ENCODE data around the gene LMX1A. TPM values are rescaled to one million over a fixed set of nuclear protein-coding genes. Genes with fewer than 3 reads are reported as not detected.

LMX1A gene
- total RNA-seq, 1 donor from 2014 or later, result 8.7 TPM

- TF ChIP-seq CTCF (IDR thresholded peaks at IDR 0.05) (no peak), EZH2phosphoT487 (IDR thresholded peaks at IDR 0.05) (no peak), EZH2 (IDR thresholded peaks at IDR 0.05) (no peak)
- H4K20me1 ChIP-seq (ENCODE audit: low read depth), result peaks cover 4% of the 10 kb centered on the region
- H3K4me1 Mint-ChIP-seq, result peaks cover 14% of the 10 kb centered on the region
- H3K4me1 ChIP-seq, result peaks cover 5% of the 10 kb centered on the region
- no peak overlapping the region for H3K27ac Mint-ChIP-seq
- H3K27me3 ChIP-seq, result peaks cover 45% of the 10 kb centered on the region
- H3K27ac ChIP-seq, result no peak overlapping the region
- no peak overlapping the region for H3K4me3 ChIP-seq
- peaks cover 8% of the 10 kb centered on the region for H3K27me3 Mint-ChIP-seq (ENCODE audit: insufficient read depth, low read depth)
- H3K9ac ChIP-seq, result no peak overlapping the region
- H3K4me2 ChIP-seq, result no peak overlapping the region
- no peak for DNase-seq (ENCODE audit: low spot score)
- H3K36me3 Mint-ChIP-seq, result peaks cover 6% of the 10 kb centered on the region
- peaks cover 7% of the 10 kb centered on the region for H3F3A ChIP-seq (ENCODE audit: low read depth)
- no peak overlapping the region for H3K4me3 Mint-ChIP-seq
- peaks cover 3% of the 10 kb centered on the region for H3K9me3 Mint-ChIP-seq
- no peak overlapping the region for H2AFZ ChIP-seq (replicated peaks)
- no peaks in the 10 kb centered on the region for H3K36me3 ChIP-seq
- H3K9me3 ChIP-seq (ENCODE audit: low read depth), result no peaks in the 10 kb centered on the region
- H3K79me2 ChIP-seq (ENCODE audit: low read depth), result no peaks in the 10 kb centered on the region
These were observed 115.2 kb downstream of the LMX1A start for GRCh38 chr1:165241321-165241720.

- Mint-ChIP-seq H3K27ac (no peak overlapping the region), H3K4me3 (no peak overlapping the region), H3K27me3 (ENCODE audit: insufficient read depth, low read depth) (peaks cover 12% of the 10 kb centered on the region), H3K36me3 (peaks cover 6% of the 10 kb centered on the region), H3K4me1 (peaks cover 20% of the 10 kb centered on the region), H3K9me3 (peaks cover 3% of the 10 kb centered on the region)
- peaks cover 8% of the 10 kb centered on the region for H3K4me1 ChIP-seq
- H3K27ac ChIP-seq, result no peak overlapping the region
- no peak for DNase-seq (ENCODE audit: low spot score)
- H3K27me3 ChIP-seq, result peaks cover 45% of the 10 kb centered on the region
- no peaks in the 10 kb centered on the region for H3K9me3 ChIP-seq (ENCODE audit: low read depth)
- no peak overlapping the region for H3K9ac ChIP-seq
- H3K4me2 ChIP-seq, result no peak overlapping the region
- H4K20me1 ChIP-seq (ENCODE audit: low read depth), result peaks cover 6% of the 10 kb centered on the region
- no peaks in the 10 kb centered on the region for H3K36me3 ChIP-seq
- no peak overlapping the region for H2AFZ ChIP-seq (replicated peaks)
- TF ChIP-seq EZH2 (IDR thresholded peaks at IDR 0.05), result no peak
- no peak for TF ChIP-seq CTCF (IDR thresholded peaks at IDR 0.05)
- no peak for TF ChIP-seq EZH2phosphoT487 (IDR thresholded peaks at IDR 0.05)
- H3K4me3 ChIP-seq, result no peak overlapping the region
- no peaks in the 10 kb centered on the region for H3K79me2 ChIP-seq (ENCODE audit: low read depth)
- peaks cover 15% of the 10 kb centered on the region for H3F3A ChIP-seq (ENCODE audit: low read depth)
These were observed 116.0 kb downstream of the LMX1A start for GRCh38 chr1:165240492-165240891.

GRCh38 chr1:165239873-165240272 lies 116.6 kb downstream of the LMX1A start:
- Histone ChIP-seq H3K27ac (no peak overlapping the region), H3K36me3 (no peaks in the 10 kb centered on the region), H3K4me2 (no peak overlapping the region), H2AFZ (replicated peaks) (no peak overlapping the region), H4K20me1 (ENCODE audit: low read depth) (peaks cover 9% of the 10 kb centered on the region), H3F3A (ENCODE audit: low read depth) (peaks cover 22% of the 10 kb centered on the region), H3K4me3 (no peak overlapping the region), H3K27me3 (peaks cover 47% of the 10 kb centered on the region), H3K9me3 (ENCODE audit: low read depth) (no peaks in the 10 kb centered on the region), H3K79me2 (ENCODE audit: low read depth) (no peaks in the 10 kb centered on the region), H3K4me1 (peaks cover 10% of the 10 kb centered on the region), H3K9ac (no peak overlapping the region)
- DNase-seq (ENCODE audit: low spot score), result no peak
- Mint-ChIP-seq H3K9me3 (peaks cover 3% of the 10 kb centered on the region), H3K27ac (no peak overlapping the region), H3K4me1 (peaks cover 25% of the 10 kb centered on the region), H3K4me3 (no peak overlapping the region), H3K27me3 (ENCODE audit: insufficient read depth, low read depth) (peaks cover 12% of the 10 kb centered on the region), H3K36me3 (peaks cover 6% of the 10 kb centered on the region)
- TF ChIP-seq EZH2 (IDR thresholded peaks at IDR 0.05) (no peak), EZH2phosphoT487 (IDR thresholded peaks at IDR 0.05) (no peak), CTCF (IDR thresholded peaks at IDR 0.05) (no peak)
